GM13976 (cell line): ENCODE measurements around the gene MYO1E.
"Not testable (repeated sequence)": the region's sequence is repeated elsewhere in the genome, so short reads cannot be mapped to it uniquely, and the experiment has no call there.

ENCODE experiments used
- DNase-seq: peaks from one replicate; pipeline ENCODE4 v3.0.0; 2012; ENCODE audit warnings: low spot score
- CTCF ChIP-seq: IDR thresholded peaks from 2 replicates; pipeline ENCODE4 v1.5.1; 2012; ENCODE audit warnings: borderline replicate concordance, mild to moderate bottlenecking; ENCODE audit not compliant: insufficient read depth; ENCODE audit errors: extremely low read depth, missing control alignments, control extremely low read depth
- in situ Hi-C: fragments of 300-500 bp; cut with MboI; formaldehyde crosslinking; loops from one replicate; pipeline ENCODE4 v1.12.0; 2022; ENCODE audit warnings: low sequenced_read_pairs, mixed read lengths, inconsistent platforms; ENCODE audit not compliant: unreplicated experiment

MYO1E gene

GRCh38 chr15:59289574-59289973 is 83.1 kb downstream of the MYO1E start:
- in situ Hi-C loops = no loop called here
- no peak for TF ChIP-seq CTCF
- DNase-seq = no peak

GRCh38 chr15:59283717-59284391 is 88.8 kb downstream of the MYO1E start:
- in situ Hi-C loops = no loop called here
- DNase-seq = no peak
- TF ChIP-seq CTCF = no peak

- no peak for TF ChIP-seq CTCF
- no peak for DNase-seq
- in situ Hi-C loops = no loop called here
Measured at GRCh38 chr15:59282515-59283337, 89.9 kb downstream of the MYO1E start.

- DNase-seq = no peak
- TF ChIP-seq CTCF = no peak
- in situ Hi-C loops = no loop called here
Measured at GRCh38 chr15:59281699-59282098, 91.0 kb downstream of the MYO1E start.

GRCh38 chr15:59280855-59281254 is 91.8 kb downstream of the MYO1E start:
- TF ChIP-seq CTCF = no peak
- no peak for DNase-seq
- in situ Hi-C loops = no loop called here

GRCh38 chr15:59280292-59280691 is 92.4 kb downstream of the MYO1E start:
- DNase-seq, in situ Hi-C loops: not testable (repeated sequence)

- DNase-seq = no peak
- no peak for TF ChIP-seq CTCF
- in situ Hi-C loops = no loop called here
Measured at GRCh38 chr15:59279023-59279422, 93.6 kb downstream of the MYO1E start.
